Liver (tissue), 3 donors: ENCODE data around the gene HSPA12A.

Source experiments
- EGR1 ChIP-seq, 2 donors: IDR thresholded peaks; 2 replicates each; pipeline ENCODE4 v1.6.1; 2016 to 2018; ENCODE audit warnings: antibody characterized with exemption in 2 of 2, low read depth in 2 of 2
- FOXA2 ChIP-seq: IDR thresholded peaks from 2 replicates; pipeline ENCODE4 v1.6.1; 2016; ENCODE audit warnings: antibody characterized with exemption
- GABPA ChIP-seq, 2 donors: IDR thresholded peaks in 1 of 2; conservative IDR thresholded peaks in 1 of 2; 2 replicates each; pipeline ENCODE4 v1.6.1; 2016; ENCODE audit warnings: antibody characterized with exemption in 2 of 2, mild to moderate bottlenecking in 1 of 2, moderate library complexity in 1 of 2
- JUND ChIP-seq, 2 donors: IDR thresholded peaks; 2 replicates each; pipeline ENCODE4 v1.6.1; 2016; ENCODE audit warnings: antibody characterized with exemption in 2 of 2
- RAD21 ChIP-seq, 2 donors: IDR thresholded peaks; 2 replicates each; pipeline ENCODE4 v1.6.1; 2016; ENCODE audit warnings: antibody characterized with exemption in 2 of 2, mild to moderate bottlenecking in 2 of 2
- RXRA ChIP-seq, 2 donors: IDR thresholded peaks; 2 replicates each; pipeline ENCODE4 v1.6.1; 2017 to 2018; ENCODE audit warnings: antibody characterized with exemption in 2 of 2, mild to moderate bottlenecking in 1 of 2
- SP1 ChIP-seq: IDR thresholded peaks from 2 replicates; pipeline ENCODE4 v1.6.1; 2018; ENCODE audit warnings: antibody characterized with exemption, mild to moderate bottlenecking
- TAF1 ChIP-seq: conservative IDR thresholded peaks from 2 replicates; pipeline ENCODE4 v1.6.1; 2016; ENCODE audit warnings: antibody characterized with exemption, mild to moderate bottlenecking
- YY1 ChIP-seq: IDR thresholded peaks from 2 replicates; pipeline ENCODE4 v1.6.1; 2016; ENCODE audit warnings: antibody characterized with exemption, mild to moderate bottlenecking
- TF ChIP-seq, protein P1 (sequence below): IDR thresholded peaks from 2 replicates; pipeline ENCODE4 v1.6.1; 2016; ENCODE audit warnings: antibody characterized with exemption, mild to moderate bottlenecking
- TF ChIP-seq, protein P2 (sequence below): fragments of 150-350 bp; IDR thresholded peaks from 2 replicates; pipeline ENCODE4 v1.5.1; 2017; ENCODE audit warnings: improper control_type of control experiment, low read depth, low read length; ENCODE audit not compliant: missing input control
- TF ChIP-seq, protein P3 (sequence below): IDR thresholded peaks from 2 replicates; pipeline ENCODE4 v1.6.1; 2016; ENCODE audit warnings: antibody characterized with exemption
- TF ChIP-seq, protein P4 (sequence below): IDR thresholded peaks from 2 replicates; pipeline ENCODE4 v1.6.1; 2016; ENCODE audit warnings: antibody characterized with exemption
- donor health status: healthy.
- donor health status: healthy.

DNA sequence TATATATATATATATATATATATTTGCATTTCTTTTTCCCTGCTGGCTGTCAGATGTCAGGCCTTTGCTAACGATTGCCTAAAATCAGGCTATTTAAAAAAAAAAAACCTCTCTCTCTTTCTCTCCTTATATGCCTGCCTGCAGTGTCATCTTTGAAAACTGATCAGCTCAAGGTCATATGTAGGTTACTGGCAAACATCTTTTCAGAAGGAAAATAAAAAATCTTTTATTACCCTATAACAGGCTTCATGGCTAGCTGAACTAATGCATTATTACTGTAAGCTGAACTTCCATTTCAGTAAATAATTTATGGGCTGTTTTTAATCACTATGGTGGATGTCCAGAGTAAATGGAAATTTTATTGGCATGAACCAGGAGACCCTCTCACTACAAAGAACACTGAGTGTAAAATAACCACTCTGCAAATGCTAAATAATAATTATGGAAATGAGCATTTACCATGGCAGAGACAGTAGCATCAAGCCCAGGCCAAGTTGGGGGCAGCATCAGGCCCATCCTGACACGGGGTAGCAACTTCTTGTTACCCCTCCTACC is 29.3 kb downstream of the HSPA12A start:
- TF ChIP-seq, protein P1, sequence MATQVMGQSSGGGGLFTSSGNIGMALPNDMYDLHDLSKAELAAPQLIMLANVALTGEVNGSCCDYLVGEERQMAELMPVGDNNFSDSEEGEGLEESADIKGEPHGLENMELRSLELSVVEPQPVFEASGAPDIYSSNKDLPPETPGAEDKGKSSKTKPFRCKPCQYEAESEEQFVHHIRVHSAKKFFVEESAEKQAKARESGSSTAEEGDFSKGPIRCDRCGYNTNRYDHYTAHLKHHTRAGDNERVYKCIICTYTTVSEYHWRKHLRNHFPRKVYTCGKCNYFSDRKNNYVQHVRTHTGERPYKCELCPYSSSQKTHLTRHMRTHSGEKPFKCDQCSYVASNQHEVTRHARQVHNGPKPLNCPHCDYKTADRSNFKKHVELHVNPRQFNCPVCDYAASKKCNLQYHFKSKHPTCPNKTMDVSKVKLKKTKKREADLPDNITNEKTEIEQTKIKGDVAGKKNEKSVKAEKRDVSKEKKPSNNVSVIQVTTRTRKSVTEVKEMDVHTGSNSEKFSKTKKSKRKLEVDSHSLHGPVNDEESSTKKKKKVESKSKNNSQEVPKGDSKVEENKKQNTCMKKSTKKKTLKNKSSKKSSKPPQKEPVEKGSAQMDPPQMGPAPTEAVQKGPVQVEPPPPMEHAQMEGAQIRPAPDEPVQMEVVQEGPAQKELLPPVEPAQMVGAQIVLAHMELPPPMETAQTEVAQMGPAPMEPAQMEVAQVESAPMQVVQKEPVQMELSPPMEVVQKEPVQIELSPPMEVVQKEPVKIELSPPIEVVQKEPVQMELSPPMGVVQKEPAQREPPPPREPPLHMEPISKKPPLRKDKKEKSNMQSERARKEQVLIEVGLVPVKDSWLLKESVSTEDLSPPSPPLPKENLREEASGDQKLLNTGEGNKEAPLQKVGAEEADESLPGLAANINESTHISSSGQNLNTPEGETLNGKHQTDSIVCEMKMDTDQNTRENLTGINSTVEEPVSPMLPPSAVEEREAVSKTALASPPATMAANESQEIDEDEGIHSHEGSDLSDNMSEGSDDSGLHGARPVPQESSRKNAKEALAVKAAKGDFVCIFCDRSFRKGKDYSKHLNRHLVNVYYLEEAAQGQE: no peak
- TF ChIP-seq, protein P2, sequence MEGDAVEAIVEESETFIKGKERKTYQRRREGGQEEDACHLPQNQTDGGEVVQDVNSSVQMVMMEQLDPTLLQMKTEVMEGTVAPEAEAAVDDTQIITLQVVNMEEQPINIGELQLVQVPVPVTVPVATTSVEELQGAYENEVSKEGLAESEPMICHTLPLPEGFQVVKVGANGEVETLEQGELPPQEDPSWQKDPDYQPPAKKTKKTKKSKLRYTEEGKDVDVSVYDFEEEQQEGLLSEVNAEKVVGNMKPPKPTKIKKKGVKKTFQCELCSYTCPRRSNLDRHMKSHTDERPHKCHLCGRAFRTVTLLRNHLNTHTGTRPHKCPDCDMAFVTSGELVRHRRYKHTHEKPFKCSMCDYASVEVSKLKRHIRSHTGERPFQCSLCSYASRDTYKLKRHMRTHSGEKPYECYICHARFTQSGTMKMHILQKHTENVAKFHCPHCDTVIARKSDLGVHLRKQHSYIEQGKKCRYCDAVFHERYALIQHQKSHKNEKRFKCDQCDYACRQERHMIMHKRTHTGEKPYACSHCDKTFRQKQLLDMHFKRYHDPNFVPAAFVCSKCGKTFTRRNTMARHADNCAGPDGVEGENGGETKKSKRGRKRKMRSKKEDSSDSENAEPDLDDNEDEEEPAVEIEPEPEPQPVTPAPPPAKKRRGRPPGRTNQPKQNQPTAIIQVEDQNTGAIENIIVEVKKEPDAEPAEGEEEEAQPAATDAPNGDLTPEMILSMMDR: no peak
- TF ChIP-seq RAD21 (IDR thresholded peaks at IDR 0.05) (no peak), SP1 (no peak), GABPA (IDR thresholded peaks at IDR 0.05 in 1 of 2, conservative IDR thresholded peaks at IDR 0.05 in 1 of 2) (no peak), JUND (IDR thresholded peaks at IDR 0.05) (no peak), FOXA2 (no peak), TAF1 (no peak), EGR1 (IDR thresholded peaks at IDR 0.05; ENCODE audit: low read depth in 2 of 2) (no peak), YY1 (no peak), RXRA (IDR thresholded peaks at IDR 0.05) (no peak)
- TF ChIP-seq, protein P3, sequence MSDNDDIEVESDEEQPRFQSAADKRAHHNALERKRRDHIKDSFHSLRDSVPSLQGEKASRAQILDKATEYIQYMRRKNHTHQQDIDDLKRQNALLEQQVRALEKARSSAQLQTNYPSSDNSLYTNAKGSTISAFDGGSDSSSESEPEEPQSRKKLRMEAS: no peak
- TF ChIP-seq, protein P4, sequence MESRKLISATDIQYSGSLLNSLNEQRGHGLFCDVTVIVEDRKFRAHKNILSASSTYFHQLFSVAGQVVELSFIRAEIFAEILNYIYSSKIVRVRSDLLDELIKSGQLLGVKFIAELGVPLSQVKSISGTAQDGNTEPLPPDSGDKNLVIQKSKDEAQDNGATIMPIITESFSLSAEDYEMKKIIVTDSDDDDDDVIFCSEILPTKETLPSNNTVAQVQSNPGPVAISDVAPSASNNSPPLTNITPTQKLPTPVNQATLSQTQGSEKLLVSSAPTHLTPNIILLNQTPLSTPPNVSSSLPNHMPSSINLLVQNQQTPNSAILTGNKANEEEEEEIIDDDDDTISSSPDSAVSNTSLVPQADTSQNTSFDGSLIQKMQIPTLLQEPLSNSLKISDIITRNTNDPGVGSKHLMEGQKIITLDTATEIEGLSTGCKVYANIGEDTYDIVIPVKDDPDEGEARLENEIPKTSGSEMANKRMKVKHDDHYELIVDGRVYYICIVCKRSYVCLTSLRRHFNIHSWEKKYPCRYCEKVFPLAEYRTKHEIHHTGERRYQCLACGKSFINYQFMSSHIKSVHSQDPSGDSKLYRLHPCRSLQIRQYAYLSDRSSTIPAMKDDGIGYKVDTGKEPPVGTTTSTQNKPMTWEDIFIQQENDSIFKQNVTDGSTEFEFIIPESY: no peak
